GM12873 (cell line): Measurements from ENCODE around the gene JPT2.

Source experiments
- CTCF ChIP-seq: IDR thresholded peaks from 2 replicates; pipeline ENCODE4 v1.5.1; 2012; ENCODE audit warnings: low read depth, mild to moderate bottlenecking, moderate library complexity, low read length, control low read depth; ENCODE audit not compliant: insufficient read depth; ENCODE audit errors: missing control alignments

JPT2 gene

GRCh38 chr16:1635070-1635469 is 43.0 kb upstream of the JPT2 start:
- TF ChIP-seq CTCF = no peak

GRCh38 chr16:1637526-1637925 is 40.6 kb upstream of the JPT2 start:
- no peak for TF ChIP-seq CTCF

GRCh38 chr16:1638757-1639156 is 39.3 kb upstream of the JPT2 start:
- TF ChIP-seq CTCF = no peak

GRCh38 chr16:1639282-1639681 is 38.8 kb upstream of the JPT2 start:
- no peak for TF ChIP-seq CTCF

GRCh38 chr16:1639860-1640259 is 38.2 kb upstream of the JPT2 start:
- no peak for TF ChIP-seq CTCF

- TF ChIP-seq CTCF = no peak
Observed at GRCh38 chr16:1640261-1640941, 37.7 kb upstream of the JPT2 start.

- no peak for TF ChIP-seq CTCF
Observed at GRCh38 chr16:1641261-1641660, 36.8 kb upstream of the JPT2 start.
